Embryonic facial prominence (tissue), 1 donor: ENCODE results near the gene TYROBP.
"Not testable (repeated sequence)": the region's sequence is repeated elsewhere in the genome, so short reads cannot be mapped to it uniquely, and the experiment has no call there.

Experiments
- DNase-seq: peaks from one replicate; pipeline ENCODE4 v3.0.0-alpha.2; 2016; ENCODE audit errors: extremely low spot score

The TYROBP gene

DNA sequence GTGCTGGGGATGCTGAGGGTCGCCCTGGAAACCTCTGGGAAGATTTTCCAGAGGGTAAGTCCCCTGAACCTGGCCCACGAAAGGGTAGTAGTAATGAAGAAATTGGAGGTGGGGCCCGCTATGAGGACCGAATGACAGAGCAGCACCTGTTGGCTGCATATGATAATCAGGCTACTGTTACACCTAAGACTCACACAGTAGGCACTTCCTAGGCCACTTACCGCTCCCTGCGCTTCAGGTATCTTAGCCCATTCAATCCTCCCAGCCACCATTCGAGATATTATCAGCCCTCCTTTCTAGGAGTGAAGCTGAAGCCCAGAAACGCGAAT lies 23.7 kb upstream of the TYROBP start:
- DNase-seq, result no peak

DNA sequence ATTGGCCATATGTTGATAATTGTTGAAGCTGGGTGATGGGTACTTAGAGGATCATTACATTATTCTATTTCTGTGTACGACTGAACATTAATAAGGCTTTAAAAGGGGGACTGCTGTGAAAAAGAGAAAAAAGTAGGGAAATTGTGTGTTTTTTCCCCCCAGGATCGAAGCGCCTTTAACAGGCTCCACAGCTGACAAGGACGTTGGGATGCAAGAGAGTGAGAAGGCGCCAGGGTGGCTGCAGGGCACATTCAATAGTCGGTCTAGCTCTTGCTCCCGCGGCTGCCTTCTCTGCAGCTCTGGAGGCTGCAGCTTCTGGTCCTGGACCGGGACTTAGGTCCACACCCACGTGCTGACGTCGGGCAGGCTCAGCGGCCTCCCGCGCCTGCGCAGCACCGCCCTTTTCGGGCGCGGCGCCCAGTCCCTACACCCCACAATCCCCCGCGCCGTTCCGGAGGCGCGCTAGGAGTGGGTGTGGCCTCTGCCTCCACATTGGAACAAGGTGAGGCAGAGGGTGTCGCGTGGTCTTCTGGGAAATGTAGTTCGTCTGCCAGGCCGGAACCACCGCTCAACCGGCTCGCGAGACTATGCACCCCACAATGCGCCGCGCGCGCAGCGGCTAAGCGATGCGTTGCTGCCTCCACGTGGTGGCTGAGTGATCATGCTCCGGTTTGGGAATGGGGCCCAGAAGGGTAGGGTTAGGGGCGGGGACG lies 23.2 kb upstream of the TYROBP start:
- peak; percentile 99 for DNase-seq

DNA sequence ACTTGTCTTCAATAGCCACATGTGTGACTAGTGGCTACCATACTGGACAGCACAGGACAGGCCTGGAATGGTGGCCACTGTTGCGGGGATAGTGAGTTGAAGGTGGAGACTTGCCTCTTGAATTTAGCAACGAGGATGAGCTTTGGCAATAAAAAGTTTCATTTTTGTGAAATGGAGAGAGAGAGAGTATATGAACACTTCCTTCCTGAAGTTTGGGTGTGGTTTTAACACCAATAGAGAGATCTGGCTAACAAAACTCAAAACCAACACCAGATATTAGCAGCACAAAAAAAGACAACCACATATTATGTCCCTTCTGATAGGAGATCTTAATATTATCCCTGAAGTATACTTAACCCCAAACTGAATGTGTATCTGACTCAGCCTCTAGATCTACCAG lies 21.8 kb upstream of the TYROBP start:
- no peak for DNase-seq

DNA sequence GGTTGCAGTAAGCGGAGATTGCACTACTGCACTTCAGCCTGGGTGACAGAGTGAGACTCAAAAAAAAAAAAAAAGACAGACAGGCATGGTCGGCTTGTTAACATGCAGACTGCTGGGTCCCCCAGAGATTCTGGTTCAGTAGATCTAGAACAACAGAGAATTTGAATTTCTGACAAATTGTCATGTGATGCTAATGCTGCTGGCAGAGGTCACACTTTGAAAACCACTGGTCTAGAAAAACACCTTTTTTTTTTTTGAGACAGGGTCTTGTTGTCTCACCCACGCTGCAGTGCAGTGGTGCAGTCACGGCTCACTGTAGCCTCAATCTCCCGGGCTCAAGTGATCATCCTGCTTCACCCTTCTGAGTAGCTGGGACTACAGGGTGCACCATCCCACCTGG lies 20.4 kb upstream of the TYROBP start:
- no peak for DNase-seq

DNA sequence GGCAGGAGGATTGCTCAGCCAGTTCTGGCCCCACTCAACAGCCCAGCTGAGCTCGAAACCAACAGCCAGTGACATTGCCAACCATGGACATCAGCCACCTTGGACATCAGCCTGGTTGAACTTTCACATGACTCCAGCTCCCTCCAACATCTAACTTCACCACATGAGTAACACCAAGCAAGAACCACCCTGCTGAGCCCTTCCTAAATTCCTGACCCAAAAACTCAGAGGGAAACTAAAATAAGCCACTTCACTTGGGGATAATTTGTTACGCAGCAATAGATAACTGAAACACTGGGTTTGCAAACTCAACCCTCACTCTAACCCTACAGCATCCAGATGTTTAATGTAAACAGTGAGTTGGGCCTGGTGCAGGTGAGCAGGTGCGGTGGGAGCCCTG lies 17.4 kb upstream of the TYROBP start:
- DNase-seq, result no peak

DNA sequence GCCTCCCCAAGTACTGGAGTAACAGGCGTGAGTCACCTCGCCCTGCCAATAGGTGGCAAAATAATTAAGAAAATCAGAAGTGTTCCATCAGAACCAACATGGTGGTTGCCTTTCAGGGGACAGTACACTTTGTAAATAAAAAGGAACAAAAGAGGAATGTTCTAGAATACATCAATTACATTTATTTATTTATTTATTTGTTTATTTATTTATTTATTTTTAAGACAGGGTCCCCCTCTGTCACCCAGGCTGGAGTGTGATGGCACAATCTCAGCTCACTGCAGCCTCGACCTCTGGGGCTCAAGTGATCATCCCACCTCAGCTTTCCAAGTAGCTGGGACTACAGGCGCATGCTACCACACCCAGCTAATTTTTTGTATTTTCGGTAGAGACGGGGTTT lies 12.9 kb upstream of the TYROBP start:
- DNase-seq, result no peak

DNA sequence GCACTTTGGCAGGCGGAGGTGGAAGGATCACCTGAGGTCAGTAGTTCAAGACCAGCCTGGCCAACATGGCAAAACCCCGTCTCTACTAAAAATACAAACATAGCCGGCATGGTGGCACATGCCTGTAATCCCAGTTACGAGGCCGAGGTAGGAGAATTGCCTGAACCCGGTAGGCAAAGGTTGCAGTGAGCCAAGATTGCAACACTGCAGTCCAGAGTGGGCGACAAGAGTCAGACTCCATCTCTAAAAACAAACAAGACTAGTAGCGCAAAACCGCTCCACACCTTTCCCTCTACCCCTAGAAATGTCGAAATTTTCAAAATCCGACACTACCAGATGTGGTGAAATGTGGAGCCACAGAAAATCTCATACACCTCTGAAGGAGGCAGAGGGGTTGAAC lies 11.2 kb upstream of the TYROBP start:
- DNase-seq, result no peak

DNA sequence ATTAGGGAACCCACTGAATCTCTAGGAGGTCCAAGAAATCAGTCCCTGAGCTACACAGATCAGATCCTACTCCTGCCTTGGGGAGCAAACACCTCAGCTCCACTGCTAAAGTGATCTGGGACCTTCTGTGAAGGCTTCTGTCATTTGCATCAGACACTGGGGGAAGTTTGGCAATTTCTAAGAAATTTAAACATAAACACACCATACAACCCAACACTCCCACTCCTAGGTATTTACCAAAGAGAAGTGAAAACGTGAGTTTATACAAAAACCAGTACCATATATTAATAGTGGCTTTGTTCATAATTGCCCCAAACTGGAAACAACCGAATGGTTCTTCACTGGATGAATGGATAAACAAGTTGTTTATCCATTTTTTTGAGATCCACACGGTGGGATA lies 7.3 kb upstream of the TYROBP start:
- no peak for DNase-seq

DNA sequence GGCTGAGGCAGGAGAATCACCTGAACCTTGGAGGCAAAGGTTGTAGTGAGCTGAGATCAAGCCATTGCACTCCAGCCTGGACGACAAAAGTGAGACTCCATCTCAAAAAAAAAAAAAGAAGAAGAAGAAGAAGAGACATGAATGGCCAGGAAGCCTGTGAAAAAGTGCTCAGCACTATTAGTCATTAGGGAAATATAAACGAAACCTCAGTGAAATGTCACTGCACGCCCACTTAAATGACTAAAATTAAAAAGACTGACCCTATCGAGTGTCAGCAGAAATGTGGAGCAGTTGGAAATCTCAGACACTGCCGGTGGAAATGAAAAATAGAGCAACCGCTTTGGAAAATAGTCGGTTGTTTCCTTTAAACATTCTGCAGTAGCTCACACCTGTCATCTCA lies 5.5 kb upstream of the TYROBP start:
- DNase-seq, result no peak

DNA sequence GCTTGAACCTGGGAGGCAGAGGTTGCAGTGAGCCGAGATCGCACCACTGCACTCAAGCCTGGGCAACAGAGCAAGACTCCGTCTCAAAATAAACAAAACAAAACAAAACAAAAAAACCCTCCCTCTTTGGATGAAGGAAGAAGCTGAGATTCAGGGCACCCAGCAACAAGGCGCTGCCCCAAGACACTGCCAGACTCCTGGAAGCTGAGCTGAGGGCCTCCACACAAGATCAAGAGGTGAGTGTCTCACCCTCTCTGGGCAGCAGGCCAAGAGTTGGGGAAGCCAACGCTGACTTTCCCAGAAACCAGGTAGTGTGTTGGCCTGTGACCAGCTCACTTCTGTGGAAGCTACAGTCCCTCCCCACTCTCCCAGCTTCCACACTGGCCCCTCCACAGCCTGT lies 3.7 kb upstream of the TYROBP start:
- DNase-seq, result no peak

DNA sequence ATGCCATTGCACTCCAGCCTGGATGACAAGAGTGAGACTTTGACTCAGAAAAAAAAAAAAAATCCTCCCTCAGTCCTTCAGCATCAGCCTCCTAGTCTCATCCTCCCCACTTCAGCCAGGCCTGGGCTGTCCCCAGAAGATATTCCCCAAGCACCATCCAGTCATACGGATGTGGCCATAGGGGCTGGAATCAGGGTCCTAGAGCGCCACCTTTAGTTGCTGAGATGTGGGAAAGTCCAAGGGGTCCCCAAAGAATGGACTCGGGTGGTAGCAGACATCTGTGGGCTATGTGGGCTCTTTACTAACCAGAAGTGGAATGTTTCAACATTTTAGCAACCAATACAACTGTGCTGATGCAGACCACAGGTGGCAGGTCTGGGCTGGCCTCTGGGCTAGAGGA lies 3.1 kb upstream of the TYROBP start:
- DNase-seq, result no peak

DNA sequence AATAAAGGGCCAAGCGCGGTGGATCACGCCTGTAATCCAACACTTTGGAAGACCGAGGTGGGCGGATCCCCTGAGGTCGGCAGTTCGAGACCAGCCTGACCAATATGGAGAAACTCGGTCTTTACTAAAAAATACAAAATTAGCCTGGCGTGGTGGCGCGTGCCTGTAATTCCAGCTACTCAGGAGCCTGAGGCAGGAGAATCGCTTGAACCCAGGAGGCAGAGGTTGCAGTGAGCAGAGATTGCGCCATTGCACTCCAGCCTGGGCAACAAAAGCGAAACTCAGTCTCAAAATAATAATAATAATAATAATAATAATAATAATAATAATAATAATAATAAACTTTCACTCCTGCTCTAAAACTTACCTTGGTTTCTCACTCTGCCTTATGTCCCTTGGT lies 2.3 kb upstream of the TYROBP start:
- not testable (repeated sequence) for DNase-seq

DNA sequence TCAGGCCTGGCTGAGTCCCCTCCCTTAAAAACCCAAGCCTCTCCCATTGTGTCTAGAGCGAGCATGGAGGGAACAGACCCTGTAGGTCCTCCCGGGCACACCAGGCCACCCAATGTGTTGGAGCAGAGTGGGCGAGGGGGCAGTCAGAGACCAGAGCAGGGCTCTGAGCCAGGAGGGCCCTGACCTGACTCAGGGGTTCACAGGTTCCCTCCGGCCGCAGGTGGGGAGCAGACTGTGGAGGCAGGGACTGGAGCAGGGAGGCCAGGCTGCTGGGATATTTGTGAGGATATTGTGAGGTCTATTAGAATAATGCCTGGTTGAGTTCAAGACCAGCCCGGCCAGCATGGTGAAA lies 1.6 kb upstream of the TYROBP start:
- DNase-seq, result no peak

DNA sequence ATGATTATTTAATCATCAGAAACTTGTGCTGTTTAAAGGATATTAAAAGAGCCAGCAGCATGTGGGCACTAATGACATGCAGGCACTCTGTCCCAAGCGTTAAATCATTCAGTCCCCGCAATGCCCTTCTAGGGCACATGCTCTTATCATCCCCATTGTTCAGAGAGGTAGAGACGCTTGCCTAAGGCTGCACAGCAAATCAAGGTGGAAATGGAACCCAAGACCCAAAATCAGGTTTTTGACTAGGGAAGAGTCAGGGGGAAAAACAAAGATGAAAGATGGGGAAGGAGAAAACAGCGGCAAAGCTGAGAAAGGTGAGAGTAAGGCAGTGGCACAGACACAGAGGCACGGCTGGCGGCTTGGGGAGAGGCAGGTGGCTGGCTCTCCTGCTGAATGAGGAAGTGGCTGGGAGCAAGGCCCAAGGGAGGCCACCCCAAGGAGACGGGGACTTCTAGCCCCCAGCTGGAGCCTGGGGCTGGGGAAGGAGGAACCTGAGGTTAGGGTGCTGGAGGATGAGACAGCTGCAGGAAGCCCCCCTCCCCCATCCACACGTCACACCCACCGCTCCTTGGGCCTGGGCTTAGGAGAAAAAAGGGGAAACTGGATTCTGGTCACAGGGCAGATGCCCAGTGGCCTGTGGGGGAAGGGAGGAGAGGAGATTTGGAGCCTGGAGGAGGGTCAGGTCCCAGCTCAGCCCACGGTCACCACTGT lies 1.0 kb upstream of the TYROBP start:
- no peak for DNase-seq

DNA sequence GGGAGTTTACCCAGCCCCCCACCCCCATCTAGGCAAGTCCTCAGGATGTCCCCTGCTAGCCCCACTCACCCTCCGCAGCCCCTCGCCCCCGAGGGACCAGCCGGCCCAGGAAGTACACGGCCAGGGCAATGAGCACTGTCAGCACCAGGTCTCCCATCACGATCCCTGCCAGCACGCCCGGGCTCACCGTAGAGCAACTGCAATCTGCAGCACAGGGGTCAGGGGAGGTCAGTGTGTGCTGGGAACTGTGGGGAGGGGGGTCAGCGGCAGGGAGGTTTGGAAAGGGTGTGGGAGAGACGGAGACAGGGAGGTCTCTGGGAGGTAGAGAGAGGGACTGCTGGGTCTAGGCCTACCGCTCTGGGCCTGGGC lies 734 bp downstream of the TYROBP start:
- no peak for DNase-seq

DNA sequence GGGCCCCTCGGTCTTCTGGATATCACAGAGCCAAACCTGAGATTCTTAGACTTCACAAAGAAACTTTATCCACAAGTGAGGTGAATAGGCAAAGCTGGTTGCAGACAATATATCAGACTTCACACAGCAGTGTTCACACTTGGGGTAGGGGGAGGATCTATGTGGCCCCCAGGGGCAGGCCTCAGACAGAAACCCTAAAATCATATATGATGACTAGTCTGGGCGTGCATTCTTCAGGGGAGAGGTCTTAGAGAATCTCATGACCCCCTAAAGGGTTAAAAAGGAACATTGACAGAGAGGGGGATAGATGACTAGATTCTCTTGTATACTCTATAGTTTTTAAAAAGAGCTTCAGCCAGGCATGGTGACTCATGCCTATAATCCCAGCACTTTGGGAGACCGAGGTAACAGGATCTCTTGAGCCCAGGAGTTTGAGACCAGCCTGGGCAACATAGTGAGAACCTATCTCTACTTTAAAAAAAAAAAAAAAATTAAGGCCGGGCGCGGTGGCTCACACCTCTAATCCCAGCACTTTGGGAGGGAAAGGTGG lies 2.8 kb downstream of the TYROBP start:
- no peak for DNase-seq

DNA sequence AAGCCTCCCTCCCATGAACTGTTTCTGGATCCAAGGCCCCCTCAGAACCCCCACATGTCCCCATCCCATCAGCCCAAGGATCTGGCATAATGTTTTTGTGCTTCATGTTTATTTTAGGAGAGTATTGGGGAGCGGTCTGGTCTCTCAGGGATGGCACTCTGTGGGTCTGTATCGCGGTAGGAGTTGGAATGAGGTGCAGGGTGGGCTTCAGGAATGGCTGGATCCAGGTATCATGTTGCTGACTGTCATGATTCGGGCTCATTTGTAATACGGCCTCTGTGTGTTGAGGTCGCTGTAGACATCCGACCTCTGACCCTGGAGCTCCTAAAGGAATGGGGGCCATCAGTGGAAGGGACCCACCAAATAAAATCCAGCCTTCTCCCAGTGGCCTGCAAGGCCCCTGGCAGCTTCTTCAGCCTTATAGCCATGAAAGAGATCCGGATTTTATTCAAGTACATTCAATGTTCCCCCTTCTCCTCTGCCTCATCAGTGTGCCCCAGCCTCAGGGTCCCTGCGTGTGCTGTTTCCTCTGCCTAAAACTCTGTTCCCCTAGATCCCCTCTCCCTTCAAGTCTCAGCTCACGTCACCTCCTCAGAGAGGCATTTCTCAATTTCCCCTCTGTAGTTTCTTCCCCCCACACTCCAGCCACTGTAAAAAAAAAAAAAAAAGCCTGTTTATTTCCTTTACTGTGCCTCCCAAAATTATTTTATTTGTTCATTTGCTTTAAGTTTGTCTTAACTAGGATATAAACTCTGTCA lies 3.6 kb downstream of the TYROBP start:
- no peak for DNase-seq

DNA sequence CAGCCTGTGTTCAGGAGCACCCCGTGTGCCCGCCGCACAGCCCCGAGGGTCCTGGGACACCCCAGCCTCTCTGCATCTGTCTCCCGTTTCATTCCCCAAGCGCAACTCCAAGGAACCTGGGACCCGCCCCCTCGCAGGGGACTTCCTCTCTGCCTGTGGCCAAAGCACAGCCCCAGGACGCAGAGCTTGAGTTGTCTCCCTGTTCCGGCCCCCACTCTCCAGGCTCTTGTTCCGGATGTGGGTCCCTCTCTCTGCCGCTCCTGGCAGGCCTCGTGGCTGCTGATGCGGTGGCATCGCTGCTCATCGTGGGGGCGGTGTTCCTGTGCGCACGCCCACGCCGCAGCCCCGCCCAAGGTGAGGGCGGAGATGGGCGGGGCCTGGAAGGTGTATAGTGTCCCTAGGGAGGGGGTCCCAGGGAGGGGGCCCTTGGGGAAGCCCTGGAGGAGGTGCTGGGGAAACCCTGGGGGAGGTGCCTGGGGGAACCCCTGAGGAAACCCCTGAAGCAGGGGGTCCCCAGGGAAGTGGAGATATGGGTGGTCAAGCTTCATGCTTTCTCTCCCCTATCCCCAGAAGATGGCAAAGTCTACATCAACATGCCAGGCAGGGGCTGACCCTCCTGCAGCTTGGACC lies 4.4 kb downstream of the TYROBP start:
- no peak for DNase-seq

DNA sequence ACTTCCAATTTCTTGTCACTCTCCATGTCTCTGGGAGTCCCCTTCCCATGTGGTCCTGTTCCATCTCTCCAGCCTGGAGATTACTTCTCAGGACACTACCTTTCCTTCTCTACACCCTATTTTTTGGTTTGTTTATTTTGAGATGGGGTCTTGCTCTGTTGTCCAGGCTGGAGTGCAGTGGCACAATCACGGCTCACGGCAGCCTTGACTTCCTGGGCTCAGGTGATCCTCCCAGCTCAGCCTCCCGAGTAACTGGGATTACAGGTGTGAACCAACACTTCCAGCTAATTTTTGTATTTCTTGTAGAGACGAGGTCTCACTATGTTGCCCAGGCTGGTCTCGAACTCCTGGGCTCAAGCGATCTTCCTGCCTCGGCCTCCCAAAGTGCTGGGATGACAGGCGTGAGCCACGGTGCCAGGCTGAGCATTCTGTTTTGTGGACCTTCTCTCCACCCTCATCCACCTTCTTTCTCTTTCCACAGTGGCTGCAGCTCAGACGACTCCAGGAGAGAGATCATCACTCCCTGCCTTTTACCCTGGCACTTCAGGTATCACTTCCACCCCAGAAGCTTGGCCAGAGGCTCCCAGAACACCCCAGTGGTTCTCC lies 5.1 kb downstream of the TYROBP start:
- DNase-seq, result no peak

DNA sequence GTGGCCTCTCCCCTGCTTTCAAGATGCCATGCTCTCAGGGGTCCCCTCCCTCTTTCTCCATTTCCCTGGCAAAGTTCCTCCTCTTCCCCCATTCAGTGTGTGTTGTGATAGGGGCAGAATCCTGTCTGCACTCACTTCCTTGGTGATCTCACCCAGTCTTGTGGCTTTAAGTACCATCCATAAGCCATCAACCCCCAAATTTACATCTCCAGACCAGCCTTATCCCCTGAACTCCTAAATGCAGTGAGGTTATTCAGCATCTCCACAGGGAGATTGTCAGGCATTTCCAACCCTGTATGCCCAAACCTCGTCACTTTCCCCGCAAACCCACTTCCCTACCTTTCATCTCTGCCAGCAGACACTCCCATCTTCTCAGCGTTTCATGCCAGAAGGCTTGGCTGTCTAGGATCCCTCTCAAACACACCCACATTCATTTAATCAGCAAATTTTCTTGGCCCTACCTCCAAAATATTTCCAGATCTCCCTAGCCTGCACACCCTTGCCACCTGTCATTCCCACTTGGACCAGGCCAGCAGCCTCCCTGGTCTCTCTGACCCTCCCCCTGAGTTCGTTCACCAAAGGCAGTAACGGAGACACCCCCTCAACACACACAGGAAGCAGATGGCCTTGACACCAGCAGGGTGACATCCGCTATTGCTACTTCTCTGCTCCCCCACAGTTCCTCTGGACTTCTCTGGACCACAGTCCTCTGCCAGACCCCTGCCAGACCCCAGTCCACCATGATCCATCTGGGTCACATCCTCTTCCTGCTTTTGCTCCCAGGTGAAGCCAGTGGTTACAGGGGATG lies 6.0 kb downstream of the TYROBP start, which contains the start of gene HCST:
HCST (plus strand) TSS at position 676 of the 808 bp plus-strand sequence; CDS start at position 741, 65 bp downstream.
- no peak for DNase-seq

DNA sequence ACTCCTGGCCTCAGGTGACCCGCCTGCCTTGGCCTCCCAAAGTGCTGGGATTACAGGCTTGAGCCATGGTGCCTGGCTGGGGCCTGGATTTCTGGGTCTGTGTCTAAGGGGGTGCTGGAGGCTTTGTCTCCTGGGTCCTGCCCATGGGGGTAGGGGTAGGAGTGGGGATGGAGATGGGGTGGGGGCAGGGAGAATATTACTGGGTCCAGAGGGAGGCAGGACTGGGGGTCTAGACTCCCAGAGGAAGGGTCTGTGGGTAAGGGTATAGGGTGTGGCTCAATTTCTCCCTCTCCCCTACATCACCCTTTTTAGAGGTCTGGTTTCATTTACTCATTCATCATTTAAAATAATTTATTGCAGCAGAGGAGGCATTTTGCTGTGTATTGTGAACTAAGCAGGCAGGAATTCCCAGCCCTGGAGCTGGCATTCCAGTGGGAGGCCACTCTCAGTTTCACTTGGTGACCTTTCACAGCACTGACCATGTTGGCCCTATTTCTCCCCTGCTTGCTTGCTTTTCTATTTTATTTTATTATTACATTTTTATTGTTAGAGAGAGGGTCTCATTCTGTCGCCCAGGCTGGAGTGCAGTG lies 6.9 kb downstream of the TYROBP start:
- no peak for DNase-seq
